ENCODE results near the gene BOLA2B.
A peak's percentile ranks its signal among the peaks of the same experiment; 100 is the strongest.
"Not testable (repeated sequence)": the region's sequence is repeated elsewhere in the genome, so short reads cannot be mapped to it uniquely, and the experiment has no call there.

The BOLA2B gene

DNA sequence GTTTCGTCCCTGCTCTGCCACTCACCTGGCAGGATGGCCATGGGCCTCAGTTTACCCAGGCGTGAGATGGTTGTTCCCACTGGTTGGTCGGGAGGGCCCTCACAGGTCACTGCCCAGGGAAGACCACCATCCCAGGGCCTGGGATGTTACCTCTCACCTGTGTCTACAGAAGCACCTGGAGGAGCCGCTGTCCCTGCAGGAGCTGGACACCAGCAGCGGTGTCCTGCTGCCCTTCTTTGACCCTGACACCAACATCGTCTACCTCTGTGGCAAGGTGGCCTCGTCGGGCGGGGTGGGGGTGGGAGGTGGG, 6.0 kb downstream of the BOLA2B start:
- ATAC-seq (replicated peaks) (no peak), DNase-seq (no peak)
- peak overlapping the region; percentile 99 for H3K27ac Mint-ChIP-seq
- peaks cover 42 to 47% of the 10 kb centered on the region in 2 donors for H3K36me3 Mint-ChIP-seq
- H3K9me3 Mint-ChIP-seq: no peaks in the 10 kb centered on the region
- H3K4me3 Mint-ChIP-seq: peak overlapping the region; percentile 98 to 99
- no peaks in the 10 kb centered on the region for H3K27me3 Mint-ChIP-seq
- H3K4me1 Mint-ChIP-seq: peaks cover 28 to 39% of the 10 kb centered on the region in 2 donors

DNA sequence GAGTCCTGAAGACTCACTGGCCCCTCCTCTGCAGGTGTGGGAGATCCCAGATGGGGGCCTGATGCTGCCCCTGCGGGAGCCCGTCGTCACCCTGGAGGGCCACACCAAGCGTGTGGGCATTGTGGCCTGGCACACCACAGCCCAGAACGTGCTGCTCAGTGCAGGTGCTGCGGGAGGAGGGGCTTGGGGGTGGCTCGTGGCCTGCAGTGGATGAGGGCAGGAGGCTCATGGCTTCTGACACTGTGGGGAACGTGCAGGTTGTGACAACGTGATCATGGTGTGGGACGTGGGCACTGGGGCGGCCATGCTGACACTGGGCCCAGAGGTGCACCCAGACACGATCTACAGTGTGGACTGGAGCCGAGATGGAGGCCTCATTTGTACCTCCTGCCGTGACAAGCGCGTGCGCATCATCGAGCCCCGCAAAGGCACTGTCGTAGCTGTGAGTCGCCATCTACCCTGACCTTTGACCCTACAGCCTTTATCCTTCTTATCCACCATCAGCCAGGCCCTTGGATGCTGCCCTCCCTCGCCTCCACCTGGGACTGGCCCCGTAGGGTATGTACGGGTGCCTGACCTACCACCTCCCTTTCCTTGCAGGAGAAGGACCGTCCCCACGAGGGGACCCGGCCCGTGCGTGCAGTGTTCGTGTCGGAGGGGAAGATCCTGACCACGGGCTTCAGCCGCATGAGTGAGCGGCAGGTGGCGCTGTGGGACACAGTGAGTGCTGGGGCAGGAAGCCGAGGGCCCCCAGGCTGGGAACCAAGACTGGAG, 6.5 kb downstream of the BOLA2B start:
- ATAC-seq (replicated peaks) (no peak), DNase-seq (peak; percentile 64)
- Mint-ChIP-seq H3K4me3 (peak overlapping the region; percentile 98 to 99), H3K27ac (peak overlapping the region; percentile 99), H3K4me1 (peaks cover 32 to 44% of the 10 kb centered on the region in 2 donors), H3K36me3 (peaks cover 42 to 47% of the 10 kb centered on the region in 2 donors), H3K27me3 (no peaks in the 10 kb centered on the region), H3K9me3 (no peaks in the 10 kb centered on the region)

DNA sequence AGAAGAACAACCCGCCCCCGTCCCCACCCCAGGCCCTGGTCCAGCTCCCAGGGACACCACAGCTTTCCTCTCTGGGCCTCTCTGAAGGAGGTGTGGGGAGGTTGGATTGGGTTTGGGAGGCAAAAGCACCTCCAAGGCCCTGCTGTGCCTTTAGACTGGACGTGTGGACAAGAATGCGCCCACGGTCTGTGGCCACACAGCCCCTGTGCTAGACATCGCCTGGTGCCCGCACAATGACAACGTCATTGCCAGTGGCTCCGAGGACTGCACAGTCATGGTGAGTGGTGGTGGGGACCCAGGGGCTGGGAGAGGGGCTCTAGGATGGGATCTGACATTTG, 7.1 kb downstream of the BOLA2B start:
- peak overlapping the region; percentile 99 for H3K27ac Mint-ChIP-seq
- peaks cover 42 to 47% of the 10 kb centered on the region in 2 donors for H3K36me3 Mint-ChIP-seq
- peaks cover 33 to 46% of the 10 kb centered on the region in 2 donors for H3K4me1 Mint-ChIP-seq
- DNase-seq: no peak
- H3K27me3 Mint-ChIP-seq: no peaks in the 10 kb centered on the region
- H3K9me3 Mint-ChIP-seq: no peaks in the 10 kb centered on the region
- peak overlapping the region; percentile 98 to 99 for H3K4me3 Mint-ChIP-seq
- ATAC-seq (replicated peaks): no peak

DNA sequence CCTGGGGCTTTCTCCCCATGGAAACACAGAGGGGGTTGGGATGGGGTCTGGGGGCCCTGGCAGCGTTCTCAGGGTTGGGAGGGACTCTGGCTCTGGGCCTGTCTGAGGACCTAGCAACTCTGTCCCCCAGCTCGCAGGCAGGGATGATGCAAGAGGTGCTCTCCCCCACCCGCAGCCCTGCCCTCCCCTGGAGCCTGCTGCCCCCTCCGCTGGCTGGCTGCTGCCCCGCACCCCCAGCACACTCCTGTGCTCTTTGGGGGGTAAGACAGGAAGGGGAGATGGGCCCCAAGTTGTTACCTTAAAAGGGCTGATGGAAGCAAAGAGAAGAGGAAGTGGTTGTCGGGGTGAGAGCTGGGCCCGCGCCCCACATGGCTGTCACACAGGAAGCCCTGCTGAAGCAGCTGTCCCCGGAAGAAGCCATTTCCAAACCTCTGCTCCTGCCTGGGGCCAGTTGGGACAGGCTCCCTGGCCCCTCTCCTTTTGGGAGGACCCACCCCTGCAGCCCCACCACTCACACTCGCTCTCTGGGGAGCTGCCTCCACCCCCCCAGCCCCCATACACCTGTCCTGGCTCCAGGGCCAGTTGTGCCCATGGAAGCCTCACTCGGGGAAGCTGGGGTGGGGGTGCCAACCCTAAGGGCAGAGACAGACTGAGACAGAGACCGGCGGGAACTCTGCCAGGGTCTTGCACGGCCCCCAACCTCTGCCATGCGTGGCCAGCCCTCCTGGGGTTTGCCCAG, 7.6 kb downstream of the BOLA2B start:
- Mint-ChIP-seq H3K9me3 (no peaks in the 10 kb centered on the region), H3K4me1 (peaks cover 34 to 49% of the 10 kb centered on the region in 2 donors), H3K27me3 (no peaks in the 10 kb centered on the region), H3K4me3 (peak overlapping the region; percentile 98 to 99), H3K36me3 (peaks cover 42 to 47% of the 10 kb centered on the region in 2 donors), H3K27ac (peak overlapping the region; percentile 99)
- ATAC-seq (replicated peaks): peak; percentile 45 to 56
- DNase-seq: peak; percentile 79

DNA sequence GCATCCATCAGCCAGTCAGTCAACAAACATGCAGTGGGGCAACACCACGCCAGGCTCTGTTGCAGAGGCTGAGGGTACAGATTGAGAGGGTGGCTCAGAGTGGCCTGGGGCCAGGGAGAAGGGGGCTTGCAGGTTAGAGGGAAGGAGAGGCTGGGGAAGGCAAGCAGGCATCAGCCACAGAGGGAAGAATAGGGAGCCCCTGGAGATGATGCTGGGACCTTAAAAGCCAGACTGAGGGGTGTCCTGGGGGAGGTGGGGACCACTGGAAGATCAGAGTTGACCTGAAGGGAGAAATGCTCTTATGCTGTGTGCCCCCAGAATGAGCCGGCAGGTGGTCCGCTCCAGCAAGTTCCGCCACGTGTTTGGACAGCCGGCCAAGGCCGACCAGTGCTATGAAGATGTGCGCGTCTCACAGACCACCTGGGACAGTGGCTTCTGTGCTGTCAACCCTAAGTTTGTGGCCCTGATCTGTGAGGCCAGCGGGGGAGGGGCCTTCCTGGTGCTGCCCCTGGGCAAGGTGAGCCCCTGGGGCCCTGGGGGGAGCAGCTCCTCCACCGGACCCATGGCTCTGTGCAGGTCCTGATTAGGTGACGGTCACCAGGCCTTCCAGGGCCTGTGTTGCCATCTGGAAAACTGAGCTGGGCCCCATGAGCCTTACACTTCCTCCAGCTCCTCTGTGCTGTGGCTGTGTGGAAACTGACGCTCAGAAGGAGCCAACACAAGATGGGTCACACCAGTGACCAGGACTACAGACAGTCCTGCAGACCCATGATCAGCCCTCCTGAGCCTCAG, 8.4 kb downstream of the BOLA2B start:
- Mint-ChIP-seq H3K36me3 (peaks cover 42 to 47% of the 10 kb centered on the region in 2 donors), H3K27me3 (no peaks in the 10 kb centered on the region), H3K4me3 (peak overlapping the region; percentile 98 to 99), H3K9me3 (no peaks in the 10 kb centered on the region), H3K27ac (peak overlapping the region; percentile 99), H3K4me1 (peaks cover 37 to 56% of the 10 kb centered on the region in 2 donors)
- ATAC-seq (replicated peaks) (peak; percentile 1 to 3), DNase-seq (peak; percentile 31)

DNA sequence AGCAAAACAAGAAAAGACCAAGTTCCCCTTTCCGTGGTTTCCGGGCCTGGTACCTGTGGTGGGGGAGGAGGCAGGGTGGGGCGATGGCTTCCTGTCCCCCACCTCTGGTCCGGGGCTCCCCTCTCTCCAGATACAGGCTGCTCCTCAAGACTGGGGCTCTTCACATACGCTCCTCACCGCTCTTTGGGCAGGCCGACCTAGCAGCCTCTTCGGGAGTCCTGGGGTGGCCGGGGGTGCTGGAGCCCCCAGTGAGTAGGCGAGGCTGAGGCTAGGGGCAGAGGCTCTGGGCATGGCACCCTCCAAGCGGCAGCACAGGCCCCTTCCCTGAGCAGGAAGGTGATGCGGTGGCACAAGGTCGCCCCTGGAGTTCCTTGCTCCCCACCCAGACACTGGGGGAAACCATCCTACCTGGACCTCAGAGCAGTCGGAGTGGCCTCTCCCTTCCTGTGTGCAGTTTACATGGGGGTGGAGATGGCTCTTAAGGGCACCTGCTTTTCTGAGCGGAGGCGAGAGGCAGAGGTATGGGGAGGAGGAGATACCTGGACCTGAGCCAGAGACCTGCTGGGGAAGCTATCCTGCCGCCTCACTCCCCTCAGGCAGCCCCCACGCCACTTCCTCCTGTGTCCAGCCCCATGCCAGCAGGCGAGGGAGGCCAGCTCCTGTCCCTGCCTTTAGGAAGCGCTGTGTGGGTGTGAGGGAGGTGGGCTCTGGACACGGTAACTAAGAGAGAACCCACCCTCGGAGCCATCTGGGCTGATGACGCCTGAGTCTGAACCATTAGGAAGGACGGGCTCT, 9.2 kb downstream of the BOLA2B start:
- ATAC-seq (replicated peaks) (peak; percentile 63 to 70), DNase-seq (peak; percentile 83)
- Mint-ChIP-seq H3K27ac (peak overlapping the region; percentile 99), H3K4me3 (peak overlapping the region; percentile 98 to 99), H3K27me3 (no peaks in the 10 kb centered on the region), H3K4me1 (peaks cover 37 to 59% of the 10 kb centered on the region in 2 donors), H3K9me3 (no peaks in the 10 kb centered on the region), H3K36me3 (peaks cover 42 to 47% of the 10 kb centered on the region in 2 donors)

DNA sequence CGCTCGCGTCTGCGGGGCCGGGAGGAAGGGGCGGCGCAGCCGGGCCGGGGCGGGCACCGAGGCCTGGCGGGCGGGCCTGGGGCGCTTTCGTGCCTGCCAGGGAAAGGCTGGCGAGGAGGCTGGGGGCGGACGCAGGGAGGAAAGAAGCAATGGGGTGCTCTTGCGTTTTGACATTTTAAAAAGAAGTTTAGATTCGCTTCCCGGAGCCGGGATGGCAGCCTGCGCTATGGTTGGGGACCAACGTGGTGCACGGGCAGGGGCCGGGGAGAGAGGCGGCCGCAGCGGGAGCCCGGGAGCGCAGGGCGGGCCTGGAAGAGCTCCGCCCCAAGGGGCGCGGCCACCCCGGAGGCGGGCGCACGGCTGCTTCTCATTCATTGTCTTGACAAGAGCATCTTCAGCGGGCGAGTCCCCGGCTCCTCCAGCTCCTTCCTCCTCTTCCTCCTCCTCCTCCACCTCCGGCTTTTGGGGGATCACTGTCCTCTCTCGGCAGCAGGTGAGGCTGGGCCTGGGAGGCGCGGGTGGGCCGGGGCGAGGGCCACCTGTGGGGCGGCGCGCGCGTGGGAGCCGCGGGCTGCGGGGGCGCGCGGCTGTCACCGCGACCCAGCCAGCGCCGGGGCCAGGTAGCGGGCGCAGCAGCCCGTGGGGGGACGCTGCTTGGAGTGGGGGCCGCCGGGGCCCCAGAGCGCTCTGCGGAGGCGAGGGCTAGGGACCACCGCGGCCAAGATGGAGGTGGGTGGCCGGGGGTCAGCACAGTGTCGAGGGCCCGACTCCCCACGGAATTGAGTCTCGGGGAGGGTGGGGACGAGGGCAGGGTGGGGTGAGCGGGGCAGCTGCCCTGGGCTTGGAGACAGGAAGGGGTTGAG, 10.0 kb downstream of the BOLA2B start, which contains the start of gene CORO1A:
CORO1A (plus strand) TSS at position 370 of the 863 bp plus-strand sequence. CDS start 1,608 bp downstream, outside the sequence.
- Mint-ChIP-seq H3K4me1 (peaks cover 37 to 59% of the 10 kb centered on the region in 2 donors), H3K27me3 (no peaks in the 10 kb centered on the region), H3K4me3 (peak within 1 kb of the TSS; percentile 98 to 99), H3K36me3 (peaks cover 42 to 47% of the 10 kb centered on the region in 2 donors), H3K9me3 (no peaks in the 10 kb centered on the region), H3K27ac (peak within 1 kb of the TSS; percentile 99)
- peak; percentile 64 to 67 for ATAC-seq (replicated peaks)
- peak; percentile 86 for DNase-seq

DNA sequence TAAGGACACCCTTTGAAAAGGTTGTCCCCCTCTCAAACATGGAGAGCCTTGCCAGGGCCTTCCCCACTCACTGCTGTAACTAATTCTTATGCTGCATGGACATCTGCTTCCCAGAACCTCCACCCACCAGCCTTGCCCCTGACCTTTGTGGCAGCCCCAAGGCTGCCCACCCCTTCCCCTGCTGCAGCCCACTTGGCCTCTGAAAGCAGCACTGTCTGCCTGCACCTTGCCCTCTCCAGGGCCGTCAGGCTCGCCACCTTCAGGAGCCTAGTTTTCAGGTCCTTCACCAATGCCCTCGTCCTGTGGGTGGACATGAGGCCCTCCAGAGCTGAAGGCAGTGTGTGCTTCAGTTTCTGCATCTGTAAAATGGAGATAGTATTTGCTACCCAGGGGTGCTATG, 12.7 kb downstream of the BOLA2B start:
- no peak for ATAC-seq (replicated peaks)
- H3K27me3 Mint-ChIP-seq: no peaks in the 10 kb centered on the region
- no peak overlapping the region for H3K4me3 Mint-ChIP-seq
- no peak overlapping the region for H3K27ac Mint-ChIP-seq
- no peak for DNase-seq
- H3K36me3 Mint-ChIP-seq: peaks cover 20 to 23% of the 10 kb centered on the region in 2 donors
- peaks cover 21 to 40% of the 10 kb centered on the region in 2 donors for H3K4me1 Mint-ChIP-seq
- no peaks in the 10 kb centered on the region for H3K9me3 Mint-ChIP-seq

DNA sequence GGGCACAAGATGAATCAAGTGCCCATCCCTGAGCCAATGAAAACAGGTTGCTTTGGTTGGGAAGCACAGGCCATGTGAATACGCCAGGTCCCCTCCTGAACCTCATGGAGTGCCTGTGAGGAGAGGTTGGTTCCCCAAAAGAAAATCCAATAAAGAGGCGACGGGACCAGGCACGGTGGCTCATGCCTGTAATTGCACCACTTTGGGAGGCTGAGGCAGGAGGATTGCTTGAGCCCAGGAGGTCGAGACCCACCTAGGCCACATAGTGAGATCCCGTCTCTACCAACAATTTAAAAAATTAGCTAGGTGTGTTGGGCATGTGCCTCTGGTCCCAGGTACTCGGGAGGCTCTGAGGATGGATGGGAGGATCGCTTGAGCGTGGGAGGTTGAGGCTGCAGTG, 13.5 kb downstream of the BOLA2B start:
- H3K27ac Mint-ChIP-seq: no peak overlapping the region
- H3K4me1 Mint-ChIP-seq: peaks cover 20 to 35% of the 10 kb centered on the region in 2 donors
- H3K36me3 Mint-ChIP-seq: peaks cover 12 to 15% of the 10 kb centered on the region in 2 donors
- no peaks in the 10 kb centered on the region for H3K9me3 Mint-ChIP-seq
- DNase-seq (no peak), ATAC-seq (replicated peaks) (no peak)
- H3K27me3 Mint-ChIP-seq: no peaks in the 10 kb centered on the region
- H3K4me3 Mint-ChIP-seq: no peak overlapping the region

DNA sequence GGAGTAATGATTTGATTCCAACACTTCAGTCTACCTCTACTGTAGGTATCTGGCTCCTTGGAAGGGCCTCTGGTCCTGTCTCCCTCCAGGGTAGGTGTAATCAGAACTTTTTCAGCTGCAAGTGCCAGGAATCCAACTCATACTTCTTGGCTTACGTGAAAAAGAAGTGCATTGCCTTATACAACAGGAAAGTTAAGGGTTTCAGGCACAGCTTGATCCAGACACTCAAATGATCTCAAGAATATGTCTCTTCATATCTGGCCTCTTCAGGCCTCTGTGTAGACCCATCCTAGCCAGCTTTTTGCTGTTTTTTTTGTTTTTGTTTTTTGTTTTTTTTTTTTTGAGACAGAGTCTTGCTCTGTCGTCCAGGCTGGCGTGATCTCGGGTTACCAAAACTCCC, 14.3 kb downstream of the BOLA2B start:
- no peak for DNase-seq

DNA sequence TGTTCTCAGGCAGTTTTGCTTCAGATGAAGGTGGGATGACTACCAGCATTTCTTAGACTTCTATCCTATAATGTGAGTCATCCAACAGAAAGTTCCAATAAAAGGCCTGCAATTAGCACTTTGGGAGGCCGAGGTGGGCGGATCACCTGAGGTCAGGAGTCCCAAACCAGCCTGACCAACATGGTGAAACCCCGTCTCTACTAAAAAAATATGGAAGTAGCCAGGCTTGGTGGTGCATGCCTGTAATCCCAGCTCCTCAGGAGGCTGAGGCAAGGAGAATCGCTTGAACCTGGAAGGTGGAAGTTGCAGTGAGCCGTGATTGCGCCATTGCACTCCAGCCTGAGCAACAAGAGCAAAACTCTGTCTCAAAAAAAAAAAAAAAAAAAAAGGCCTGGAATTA, 16.6 kb downstream of the BOLA2B start:
- not testable (repeated sequence) for H3K9me3 Mint-ChIP-seq; H3K27ac Mint-ChIP-seq; H3K27me3 Mint-ChIP-seq; ATAC-seq (replicated peaks); H3K4me3 Mint-ChIP-seq; DNase-seq; H3K36me3 Mint-ChIP-seq
- peaks cover 4 to 14% of the 10 kb centered on the region in 2 donors for H3K4me1 Mint-ChIP-seq

More for the DNA sequence above, 14.3 kb downstream of the BOLA2B start:
- ATAC-seq (replicated peaks): no peak
- Mint-ChIP-seq H3K36me3 (peaks cover 4 to 8% of the 10 kb centered on the region in 2 donors), H3K4me3 (no peak overlapping the region), H3K9me3 (no peaks in the 10 kb centered on the region), H3K27me3 (no peaks in the 10 kb centered on the region), H3K4me1 (peaks cover 16 to 28% of the 10 kb centered on the region in 2 donors), H3K27ac (no peak overlapping the region)

DNA sequence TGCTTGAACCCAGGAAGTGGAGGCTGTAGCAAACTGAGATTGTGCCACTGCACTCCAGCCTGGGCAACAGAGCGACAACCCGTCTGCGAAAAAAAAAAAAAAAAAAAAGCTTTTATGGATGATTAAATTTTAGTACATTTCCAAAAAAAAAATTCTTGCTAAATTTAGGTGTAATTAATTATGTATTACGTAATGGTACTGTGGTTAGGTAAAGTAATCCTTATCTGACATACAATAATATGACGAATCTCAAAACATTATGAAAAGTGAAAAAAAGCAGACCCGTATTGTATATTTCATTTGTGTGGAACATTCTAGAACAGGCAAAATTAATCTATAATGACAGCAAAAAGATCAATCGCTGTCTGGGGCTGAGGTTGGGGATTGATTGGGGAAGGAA, 20.4 kb downstream of the BOLA2B start:
- Mint-ChIP-seq H3K27ac (no peak overlapping the region), H3K4me3 (no peak overlapping the region), H3K36me3 (no peaks in the 10 kb centered on the region), H3K4me1 (no peaks in the 10 kb centered on the region), H3K27me3 (no peaks in the 10 kb centered on the region), H3K9me3 (no peaks in the 10 kb centered on the region)
- no peak for ATAC-seq (replicated peaks)
- no peak for DNase-seq

DNA sequence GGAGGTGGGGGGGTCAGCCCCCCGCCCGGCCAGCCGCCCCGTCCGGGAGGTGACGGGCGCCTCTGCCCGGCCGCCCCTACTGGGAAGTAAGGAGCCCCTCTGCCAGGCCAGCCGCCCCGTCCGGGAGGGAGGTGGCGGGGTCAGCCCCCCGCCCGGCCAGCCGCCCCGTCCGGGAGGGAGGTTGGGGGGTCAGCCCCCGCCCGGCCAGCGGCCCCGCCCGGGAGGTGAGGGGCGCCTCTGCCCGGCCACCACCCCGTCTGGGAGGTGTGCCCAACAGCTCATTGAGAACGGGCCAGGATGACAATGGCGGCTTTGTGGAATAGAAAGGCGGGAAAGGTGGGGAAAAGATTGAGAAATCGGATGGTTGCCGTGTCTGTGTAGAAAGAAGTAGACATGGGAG, 23.3 kb downstream of the BOLA2B start:
- H3K4me3 Mint-ChIP-seq; ATAC-seq (replicated peaks); DNase-seq; H3K27ac Mint-ChIP-seq; H3K27me3 Mint-ChIP-seq; H3K9me3 Mint-ChIP-seq; H3K36me3 Mint-ChIP-seq: not testable (repeated sequence)
- H3K4me1 Mint-ChIP-seq: peaks cover 14 to 24% of the 10 kb centered on the region in 2 donors

All from stimulated activated naive B cell treated with anti-CD40 and anti-IgM and Interleukin-4, amounts not matched to agents 10 μg/mL and 1 μg/mL and 100 μg/mL, for 72 hours (primary cell).